Activated CD8-positive, alpha-beta memory T cell treated with anti-CD3 and anti-CD28 coated beads, Interleukin-2, amount 50 U/mL, for 1 hour (primary cell): ENCODE results near the gene YPEL1.
"Not testable (repeated sequence)": the region's sequence is repeated elsewhere in the genome, so short reads cannot be mapped to it uniquely, and the experiment has no call there.

ENCODE experiments used
- DNase-seq: peaks from one replicate; pipeline ENCODE4 v3.0.0-alpha.2; 2020; ENCODE audit errors: extremely low read depth

Gene YPEL1

DNA sequence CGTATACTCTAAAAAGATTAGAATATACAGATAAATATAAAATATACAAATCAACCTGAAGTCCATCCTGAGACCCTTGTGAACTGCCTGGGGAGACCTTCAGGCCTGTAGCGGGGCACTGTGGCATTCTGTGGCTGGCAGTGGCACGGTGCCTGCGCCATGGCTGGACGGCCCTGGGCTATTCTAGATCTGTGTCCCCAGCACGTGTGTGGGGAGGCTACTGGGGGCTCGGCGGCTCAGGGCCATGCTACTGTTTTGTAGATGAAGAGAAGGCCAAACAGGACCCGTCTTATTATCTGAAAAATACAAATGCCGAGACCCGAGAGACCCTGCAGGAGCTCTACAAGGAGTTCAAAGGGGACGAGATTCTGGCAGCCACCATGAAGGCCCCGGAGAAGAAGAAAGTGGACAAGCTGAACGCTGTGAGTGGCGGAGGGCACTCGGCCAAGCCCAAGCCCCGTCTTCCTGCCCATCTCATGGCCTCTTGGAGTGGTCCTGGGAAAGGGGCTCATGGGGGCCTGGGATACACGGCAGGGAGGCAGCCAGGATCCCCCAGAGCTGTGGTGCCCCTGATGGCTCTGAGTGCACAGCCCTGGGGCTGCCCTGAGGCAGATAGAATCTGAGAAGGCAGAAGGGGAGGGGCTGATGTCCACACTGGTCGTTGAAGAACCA, 51.0 kb downstream of the YPEL1 start:
- DNase-seq = no peak

- no peak for DNase-seq
These were observed 52.2 kb downstream of the YPEL1 start for GRCh38 chr22:21683401-21683811.

- DNase-seq = no peak
These were observed 53.0 kb downstream of the YPEL1 start for GRCh38 chr22:21682385-21683175.

GRCh38 chr22:21681566-21682370, 53.8 kb downstream of the YPEL1 start:
- DNase-seq = no peak

- DNase-seq = no peak
These were observed 54.6 kb downstream of the YPEL1 start for GRCh38 chr22:21680830-21681565.

DNA sequence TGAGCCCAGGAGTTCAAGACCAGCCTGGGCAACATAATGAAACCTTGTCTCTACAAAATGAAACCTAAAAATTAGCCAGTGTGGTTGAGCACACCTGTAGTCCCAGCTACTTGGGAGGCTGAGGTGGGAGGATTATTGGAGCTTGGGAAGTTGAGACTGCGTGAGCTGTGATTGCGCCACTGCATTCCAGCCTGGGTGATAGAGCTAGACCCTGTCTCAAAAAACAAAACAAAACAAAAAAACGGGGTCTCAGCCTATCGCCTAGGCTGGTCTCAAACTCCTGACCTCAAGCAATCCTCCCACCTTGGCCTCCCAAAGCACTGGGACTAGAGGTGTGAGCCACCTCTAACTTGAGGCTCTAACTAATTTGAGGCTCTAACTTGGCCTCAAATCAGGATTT, 56.2 kb downstream of the YPEL1 start:
- DNase-seq = no peak

DNA sequence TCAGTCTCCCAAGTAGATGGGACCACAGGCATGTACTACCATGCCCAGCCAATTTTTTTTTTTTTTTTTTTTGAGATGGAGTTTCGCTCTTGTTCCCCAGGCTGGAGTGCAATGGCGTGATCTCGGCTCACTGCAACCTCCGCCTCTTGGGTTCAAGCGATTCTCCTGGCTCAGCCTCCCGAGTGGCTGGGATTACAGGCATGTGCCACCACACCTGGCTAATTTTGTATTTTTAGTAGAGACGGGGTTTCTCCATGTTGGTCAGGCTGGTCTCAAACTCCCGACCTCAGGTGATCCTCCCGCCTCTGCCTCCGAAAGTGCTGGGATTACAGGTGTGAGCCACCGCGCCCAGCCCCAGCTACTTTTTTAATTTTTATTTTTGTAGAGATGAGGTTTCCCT, 56.8 kb downstream of the YPEL1 start:
- not testable (repeated sequence) for DNase-seq

- DNase-seq = no peak
These were observed 57.8 kb downstream of the YPEL1 start for GRCh38 chr22:21677606-21678443.

DNA sequence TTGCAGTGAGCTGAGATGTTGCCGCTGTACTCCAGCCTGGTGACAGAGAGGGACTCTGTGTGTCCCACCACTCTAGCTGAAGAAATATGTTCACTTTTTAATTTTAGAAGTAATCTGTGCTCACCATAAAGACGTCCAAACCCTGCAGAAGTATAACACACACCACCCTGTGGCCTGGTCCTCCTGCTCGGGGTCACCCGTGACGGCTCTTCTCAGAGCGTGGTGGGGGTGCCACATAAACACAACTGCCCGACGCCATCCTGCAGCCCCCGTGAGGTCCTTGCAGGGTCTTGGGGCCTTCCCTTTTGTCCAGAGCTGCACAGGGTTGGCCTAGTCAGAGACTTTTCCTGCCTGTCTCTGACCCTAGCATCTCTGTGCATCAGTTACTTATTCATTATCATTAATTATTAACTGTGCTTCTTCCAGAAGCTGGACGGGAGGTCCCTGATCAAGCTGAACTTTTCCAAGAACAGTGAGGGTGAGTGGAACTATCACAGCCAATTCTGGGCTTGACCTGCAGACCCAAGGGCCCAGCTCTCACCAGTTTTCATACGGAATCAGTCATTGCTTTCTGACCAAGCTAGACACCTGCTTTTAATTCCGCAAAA, 60.9 kb downstream of the YPEL1 start:
- DNase-seq = no peak

DNA sequence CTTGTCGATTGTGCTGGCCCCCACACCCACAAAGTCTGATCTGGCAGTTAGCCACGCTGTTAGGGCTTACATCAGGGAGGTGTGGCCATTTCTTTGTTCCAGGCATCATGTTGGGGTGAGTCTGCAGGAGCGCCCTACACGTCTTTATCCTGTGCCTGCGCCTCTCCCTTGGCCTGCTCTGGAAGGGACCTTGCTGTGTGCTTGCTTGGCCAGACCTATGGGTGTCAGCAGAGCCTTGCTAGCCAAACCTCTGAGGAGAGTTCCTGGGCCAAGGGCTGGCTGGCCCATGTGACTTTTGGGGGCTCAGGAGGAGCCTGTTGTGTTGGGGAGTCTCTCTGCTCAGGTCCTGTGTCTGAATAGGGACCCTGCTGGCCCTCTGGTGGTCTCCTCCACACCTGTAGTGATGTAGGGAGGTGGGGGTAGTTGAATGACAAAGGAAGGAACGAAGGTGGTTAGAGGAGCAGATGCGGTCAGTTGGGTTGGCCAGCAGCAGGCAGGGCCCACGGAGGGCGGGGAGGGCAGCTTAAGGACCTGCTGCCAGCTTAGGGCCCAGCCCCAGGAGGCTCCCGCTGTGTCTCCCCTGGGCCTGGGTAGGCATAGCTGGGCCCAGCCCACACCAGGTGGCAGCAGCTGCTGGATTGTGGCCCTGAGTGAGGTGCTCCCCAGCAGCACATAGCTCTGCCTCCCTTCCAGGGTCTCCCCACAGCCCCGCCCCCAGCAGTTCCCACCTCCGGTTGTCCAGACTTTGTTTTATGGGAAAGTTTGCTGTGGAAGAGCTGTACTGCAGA, 61.9 kb downstream of the YPEL1 start:
- no peak for DNase-seq

DNA sequence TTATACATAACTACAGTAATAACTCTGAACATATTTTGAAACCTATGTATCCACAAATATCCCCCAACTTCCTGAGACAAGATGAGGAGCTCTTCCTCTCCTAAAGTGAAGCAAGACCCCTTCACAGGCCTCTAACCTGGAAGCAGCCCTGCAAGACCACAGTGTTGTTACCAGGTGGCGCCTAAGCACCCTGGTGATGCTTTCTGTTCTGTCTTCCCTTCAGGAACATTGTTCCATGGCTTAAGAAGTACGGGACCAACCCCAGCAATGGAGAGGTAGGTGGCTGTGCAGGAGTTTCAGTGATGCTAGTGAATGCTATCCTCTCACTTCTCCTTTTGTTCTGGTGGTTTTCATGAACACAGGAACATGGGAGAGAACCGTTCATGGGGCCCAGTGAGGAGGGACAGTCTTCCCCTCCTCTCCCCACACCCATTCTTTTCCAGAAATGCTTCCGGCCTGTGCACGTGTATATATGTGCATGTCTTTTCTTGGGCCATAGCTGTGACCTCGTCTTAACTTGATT, 63.4 kb downstream of the YPEL1 start:
- DNase-seq = no peak

- DNase-seq = no peak
These were observed 66.6 kb downstream of the YPEL1 start for GRCh38 chr22:21669026-21669425.

- no peak for DNase-seq
These were observed 68.8 kb downstream of the YPEL1 start for GRCh38 chr22:21666786-21667185.

- DNase-seq = no peak
These were observed 70.3 kb downstream of the YPEL1 start for GRCh38 chr22:21665047-21665851.

DNA sequence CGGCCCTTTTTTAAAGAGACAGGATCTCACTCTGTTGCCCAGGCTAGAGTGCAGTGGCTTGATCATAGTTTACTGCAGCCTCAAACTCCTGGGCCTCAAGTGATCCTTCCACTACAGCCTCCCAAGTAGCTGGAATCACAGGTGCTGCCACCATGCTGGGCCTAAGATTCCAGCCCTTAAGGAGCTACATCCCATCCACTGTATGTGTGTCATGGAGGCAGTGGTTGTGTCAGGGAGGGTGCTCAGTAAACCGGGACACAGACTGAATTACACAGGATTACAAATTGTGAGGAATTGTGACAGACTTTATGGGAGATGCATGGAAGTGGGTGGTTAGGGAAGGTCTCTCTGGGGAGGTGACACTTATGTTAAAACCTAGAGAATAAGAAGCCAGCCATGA, 71.9 kb downstream of the YPEL1 start:
- no peak for DNase-seq

GRCh38 chr22:21661991-21662390, 73.6 kb downstream of the YPEL1 start:
- DNase-seq = no peak

DNA sequence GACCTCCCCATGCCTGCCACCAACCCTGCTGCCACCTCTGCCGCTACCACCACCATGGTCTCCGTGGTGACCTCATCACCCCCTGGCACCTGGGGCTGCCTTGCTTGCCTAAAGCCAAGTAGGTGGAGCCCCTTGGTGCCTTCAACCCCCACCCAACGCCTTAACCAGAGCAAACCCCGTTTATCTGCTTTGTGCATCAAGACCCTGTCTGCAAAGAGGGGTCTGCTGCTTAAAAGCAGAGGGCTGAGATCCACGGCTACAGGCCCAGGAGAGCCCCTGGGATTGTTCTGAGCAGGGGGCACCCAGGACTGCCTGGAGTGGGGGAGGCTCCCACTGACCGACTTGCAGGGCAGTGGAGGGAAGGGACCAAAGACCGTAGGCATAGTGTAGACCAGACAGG, 74.7 kb downstream of the YPEL1 start:
- DNase-seq = no peak

GRCh38 chr22:21659864-21660525, 75.6 kb downstream of the YPEL1 start:
- DNase-seq = no peak
